Activated CD8-positive, alpha-beta memory T cell treated with anti-CD3 and anti-CD28 coated beads for 36 hours (primary cell): ENCODE measurements around the gene GSPT1. TPM values are rescaled to one million over a fixed set of nuclear protein-coding genes. Genes with fewer than 3 reads are reported as not detected.
"Not testable (repeated sequence)": the region's sequence is repeated elsewhere in the genome, so short reads cannot be mapped to it uniquely, and the experiment has no call there.

Experiments used
- CTCF ChIA-PET: fragments of 350-600 bp; sonication (Branson Sonifier 250); formaldehyde crosslinking; loops from one replicate; lab custom pipeline; 2021; ENCODE audit warnings: antibody characterized with exemption; lab: Charles Lee
- POLR2A ChIA-PET: fragments of 350-600 bp; sonication (Branson Sonifier 250); formaldehyde crosslinking; loops from one replicate; lab custom pipeline; 2021; ENCODE audit warnings: antibody characterized with exemption; lab: Charles Lee
- total RNA-seq, 2 experiments: library from RNA; stranded (reverse); gene quantifications; one replicate each; pipeline ENCODE4 v1.2.3, GENCODE V29; 2021

GSPT1 gene
- 100 to 1,000 TPM; 239 to 243 TPM for total RNA-seq

DNA sequence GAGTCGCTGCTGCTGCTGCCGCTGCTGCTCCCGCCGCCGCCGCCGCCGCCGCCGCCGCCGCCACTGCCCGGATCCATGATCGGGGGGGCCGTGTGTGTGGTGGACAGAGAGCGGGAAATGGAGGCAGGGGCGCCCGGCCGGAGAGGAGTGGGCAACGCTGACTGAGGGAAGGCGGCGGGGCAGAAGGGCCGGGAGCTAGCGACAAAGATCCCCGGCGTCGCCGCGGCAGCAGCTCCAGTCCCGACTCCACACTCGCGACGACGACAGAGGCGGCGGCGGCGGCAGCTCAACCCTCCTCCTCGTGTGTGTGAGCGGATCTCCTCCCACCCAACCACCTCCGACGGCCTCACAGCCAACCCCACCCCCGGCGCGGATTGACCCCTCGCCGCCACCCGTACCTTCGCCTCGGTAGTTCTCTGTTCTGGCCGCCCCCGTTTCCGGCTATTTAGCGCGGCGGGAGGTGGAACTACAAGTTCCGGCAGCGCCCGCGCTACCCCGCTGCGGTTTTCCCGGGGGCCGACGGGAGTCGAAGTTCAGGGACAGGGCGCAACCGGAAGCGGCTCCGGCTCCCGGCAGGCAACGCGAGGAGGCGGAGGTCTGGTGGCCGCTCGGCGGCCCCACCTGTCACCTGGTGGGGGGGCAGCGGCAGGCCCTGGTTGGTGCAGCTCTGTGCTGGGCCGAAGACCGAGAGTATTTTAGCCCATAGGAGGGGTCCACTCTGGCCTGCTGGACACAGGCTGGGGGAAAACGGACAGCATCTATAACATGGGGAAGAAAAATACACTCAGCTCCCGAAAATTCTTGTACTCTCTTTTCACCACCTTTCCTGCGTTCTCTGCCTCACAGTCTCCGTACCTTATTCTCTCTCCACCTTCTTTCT is at the start of gene GSPT1:
Gene GSPT1 (minus strand): TSS at position 313 of the 880 bp plus-strand sequence. CDS start 236 bp downstream, at position 77.
- CTCF ChIA-PET: interaction anchor here (1.2 kb wide), 1 partner anchor 152 kb away, joined by 6 read pairs; no protein-coding TSS in a partner anchor
- POLR2A ChIA-PET: interaction anchor here (1.0 to 2.5 kb wide), 3 partner anchors 61 to 173 kb away, joined by 3 to 10 read pairs (median 6); partner anchors contain the start of genes RSL1D1, SNX29 and TXNDC11

- ChIA-PET POLR2A (no interaction called here), CTCF (no interaction called here)
Measured at GRCh38 chr16:11964761-11965551, 49.2 kb upstream of the GSPT1 start, which contains the start of gene TNFRSF17. Gene TNFRSF17 (plus strand): TSS chr16:11965210. CDS start chr16:11965325, 115 bp downstream.

DNA sequence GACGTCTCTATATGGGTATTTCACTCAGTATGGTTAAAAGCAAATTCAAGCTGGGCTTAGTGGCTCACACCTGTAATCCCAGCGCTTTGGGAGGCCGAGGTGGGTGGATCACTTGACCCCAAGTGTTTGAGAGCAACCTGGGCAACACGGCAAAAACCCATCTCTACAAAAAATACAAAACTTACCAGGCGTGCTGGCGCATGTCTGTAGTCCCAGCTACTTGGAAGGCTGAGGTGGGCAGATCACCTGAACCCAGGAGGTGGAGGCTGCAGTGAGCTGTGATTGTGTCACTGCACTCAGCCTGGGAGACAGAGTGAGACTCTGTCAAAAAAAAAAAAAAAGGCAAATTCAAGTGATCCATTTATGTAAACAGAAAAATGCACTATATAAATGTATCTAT is 48.0 kb upstream of the GSPT1 start:
- CTCF ChIA-PET: no interaction called here
- POLR2A ChIA-PET: no interaction called here

GRCh38 chr16:11962978-11963377 is 47.2 kb upstream of the GSPT1 start:
- CTCF ChIA-PET, POLR2A ChIA-PET: not testable (repeated sequence)

DNA sequence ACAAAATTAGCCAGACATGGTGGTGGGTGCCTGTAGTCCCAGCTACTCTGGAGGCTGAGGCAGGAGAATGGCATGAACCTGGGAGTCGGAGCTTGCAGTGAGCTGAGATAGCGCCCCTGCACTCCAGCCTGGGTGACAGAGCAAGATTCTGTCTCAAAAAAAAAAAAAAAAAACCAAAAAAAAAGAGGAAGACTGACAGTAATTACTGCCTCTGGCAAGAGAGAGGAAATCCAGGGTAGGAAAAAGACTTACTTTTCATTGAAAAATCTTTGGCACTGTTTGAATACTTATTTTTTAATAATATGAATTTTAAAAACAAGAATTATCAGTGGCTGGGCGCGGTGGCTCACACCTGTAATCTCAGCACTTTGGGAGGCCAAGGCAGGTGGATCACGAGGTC is 46.7 kb upstream of the GSPT1 start:
- POLR2A ChIA-PET: not testable (repeated sequence)
- CTCF ChIA-PET: interaction anchor here (0.7 kb wide), 1 partner anchor 224 kb away, joined by 3 read pairs; no protein-coding TSS in a partner anchor

DNA sequence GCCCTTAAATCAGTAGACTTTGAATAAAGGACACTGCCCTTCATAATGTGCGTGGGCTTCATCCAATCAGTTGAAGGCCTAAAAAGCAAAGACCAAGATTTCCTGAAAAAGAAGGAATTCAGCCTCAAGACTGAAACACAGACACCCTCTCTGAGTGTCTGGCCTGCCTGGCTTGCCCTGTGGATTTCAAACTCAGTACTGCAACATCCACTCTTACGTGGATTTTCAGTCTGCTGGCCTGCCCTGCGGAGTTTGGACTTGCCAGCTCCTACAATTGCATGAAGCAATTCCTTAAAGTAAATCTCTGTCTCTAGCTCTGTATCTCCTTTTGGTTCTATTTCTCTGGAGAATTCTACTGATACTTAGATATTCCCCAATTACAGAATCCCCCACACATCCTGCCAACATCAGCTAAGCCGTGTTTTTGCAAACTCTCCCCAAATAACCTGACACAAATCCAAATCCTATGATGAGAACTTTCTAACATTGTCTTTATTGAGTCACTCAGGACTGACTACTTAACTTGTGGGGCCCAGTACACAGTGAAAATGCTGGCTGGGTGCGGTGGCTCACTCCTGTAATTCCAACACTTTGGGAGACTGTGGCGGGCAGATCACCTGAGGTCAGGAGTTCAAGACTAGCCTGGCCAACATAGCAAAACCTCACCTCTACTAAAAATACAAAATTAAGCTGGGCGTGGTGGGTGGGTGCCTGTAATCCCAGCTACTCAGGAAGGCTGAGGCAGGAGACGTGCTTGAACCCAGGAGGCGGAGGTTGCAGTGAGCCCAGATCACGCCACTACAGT is 42.0 kb upstream of the GSPT1 start:
- POLR2A ChIA-PET: no interaction called here
- CTCF ChIA-PET: no interaction called here

DNA sequence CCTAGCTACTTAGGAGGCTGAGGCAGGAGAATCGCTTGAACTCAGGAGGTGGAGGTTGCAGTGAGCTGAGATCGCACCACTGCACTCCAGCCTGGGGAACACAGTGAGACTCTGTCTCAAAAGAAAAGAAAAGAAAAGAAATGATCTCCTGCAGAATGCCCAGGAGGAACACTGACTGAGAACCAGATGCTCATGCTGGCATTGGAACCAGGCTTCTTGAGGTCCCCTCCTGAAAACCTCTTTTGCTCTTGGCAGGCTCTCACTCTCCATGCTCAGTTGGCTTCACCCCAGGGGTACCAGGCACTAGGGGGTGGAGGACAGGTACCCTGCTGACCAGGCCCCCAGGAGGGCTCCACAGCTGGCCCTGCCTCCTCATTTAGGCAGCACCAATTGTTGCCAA is 40.8 kb upstream of the GSPT1 start:
- POLR2A ChIA-PET: no interaction called here
- CTCF ChIA-PET: no interaction called here

DNA sequence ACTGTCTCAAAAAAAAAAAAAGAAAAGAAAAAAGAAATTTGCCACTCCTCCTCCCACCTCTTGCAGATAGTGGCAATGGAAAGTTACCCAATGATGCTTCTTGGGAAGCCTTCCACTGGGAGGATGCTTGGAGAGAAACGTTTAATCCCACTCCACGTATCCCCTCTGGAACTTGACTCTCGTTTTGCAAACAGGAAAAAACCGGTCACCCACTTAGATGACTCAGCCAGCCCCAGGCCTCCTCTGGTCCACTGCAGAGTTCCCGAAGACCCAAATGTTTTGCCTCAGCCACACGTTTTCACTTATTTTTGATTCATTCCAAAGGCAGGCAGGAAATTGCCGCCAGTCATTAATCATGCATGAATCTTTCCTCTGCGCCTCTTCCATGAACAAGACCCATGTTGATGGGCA is 40.0 kb upstream of the GSPT1 start:
- ChIA-PET CTCF (no interaction called here), POLR2A (no interaction called here)

GRCh38 chr16:11953576-11953975 is 37.8 kb upstream of the GSPT1 start:
- POLR2A ChIA-PET, CTCF ChIA-PET: not testable (repeated sequence)

DNA sequence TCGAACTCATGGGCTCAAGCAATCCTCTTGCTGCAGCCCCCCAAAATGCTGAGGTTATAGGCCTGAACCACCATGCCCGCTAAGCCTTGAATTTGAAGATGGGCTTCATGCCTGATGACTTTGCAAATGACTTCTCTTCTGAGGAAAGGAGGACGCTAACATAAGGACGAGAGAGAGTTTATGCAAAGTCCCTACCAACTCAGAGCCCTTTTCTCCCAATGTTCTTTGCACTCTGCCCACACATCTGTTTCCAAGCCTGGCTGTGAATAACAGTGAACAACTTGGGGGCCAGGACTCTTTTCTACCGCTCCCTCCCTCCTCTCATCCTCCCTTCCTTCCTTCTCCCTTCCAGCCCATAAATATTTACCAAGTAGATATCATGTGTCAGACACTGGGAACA is 34.6 kb upstream of the GSPT1 start:
- POLR2A ChIA-PET: no interaction called here
- CTCF ChIA-PET: no interaction called here

- POLR2A ChIA-PET: no interaction called here
- CTCF ChIA-PET: interaction anchor here (0.8 kb wide), 1 partner anchor 118 kb away, joined by 4 read pairs; no protein-coding TSS in a partner anchor
Measured at GRCh38 chr16:11949527-11949926, 33.8 kb upstream of the GSPT1 start.

- ChIA-PET CTCF (interaction anchor here (0.6 to 0.8 kb wide), 3 partner anchors 23 to 119 kb away, joined by 3 to 4 read pairs (median 3); no protein-coding TSS in a partner anchor), POLR2A (no interaction called here)
Measured at GRCh38 chr16:11948819-11949218, 33.1 kb upstream of the GSPT1 start.

DNA sequence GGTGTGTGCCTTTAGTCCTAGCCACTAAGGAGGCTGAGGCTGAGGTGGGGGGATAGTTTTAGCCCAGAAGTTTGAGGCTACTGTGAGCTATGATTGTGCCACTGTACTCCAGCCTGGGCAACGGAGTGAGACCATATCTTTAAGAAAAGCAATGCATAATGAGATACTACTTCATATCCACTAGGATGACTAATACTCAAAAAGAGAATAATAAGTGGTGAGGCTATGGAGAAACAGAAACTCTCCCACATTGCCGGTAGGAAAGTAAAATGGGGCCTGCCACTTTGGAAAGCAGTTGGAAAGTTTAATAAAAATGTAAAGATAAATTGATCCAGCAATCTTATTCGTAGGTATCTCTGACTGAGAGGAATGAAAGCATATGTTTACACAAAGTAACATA is 30.7 kb upstream of the GSPT1 start:
- ChIA-PET POLR2A (interaction anchor here (0.6 kb wide), 1 partner anchor 234 kb away, joined by 6 read pairs; no protein-coding TSS in a partner anchor), CTCF (no interaction called here)

GRCh38 chr16:11941945-11942344 is 26.2 kb upstream of the GSPT1 start, which contains the start of gene NPIPB2:
Gene NPIPB2 (minus strand): TSS chr16:11942045. CDS start chr16:11942045, 0 bp downstream.
- CTCF ChIA-PET, POLR2A ChIA-PET: not testable (repeated sequence)

GRCh38 chr16:11927350-11927749 is 11.6 kb upstream of the GSPT1 start:
- POLR2A ChIA-PET, CTCF ChIA-PET: not testable (repeated sequence)

- CTCF ChIA-PET, POLR2A ChIA-PET: not testable (repeated sequence)
Measured at GRCh38 chr16:11924046-11924445, 8.3 kb upstream of the GSPT1 start.

DNA sequence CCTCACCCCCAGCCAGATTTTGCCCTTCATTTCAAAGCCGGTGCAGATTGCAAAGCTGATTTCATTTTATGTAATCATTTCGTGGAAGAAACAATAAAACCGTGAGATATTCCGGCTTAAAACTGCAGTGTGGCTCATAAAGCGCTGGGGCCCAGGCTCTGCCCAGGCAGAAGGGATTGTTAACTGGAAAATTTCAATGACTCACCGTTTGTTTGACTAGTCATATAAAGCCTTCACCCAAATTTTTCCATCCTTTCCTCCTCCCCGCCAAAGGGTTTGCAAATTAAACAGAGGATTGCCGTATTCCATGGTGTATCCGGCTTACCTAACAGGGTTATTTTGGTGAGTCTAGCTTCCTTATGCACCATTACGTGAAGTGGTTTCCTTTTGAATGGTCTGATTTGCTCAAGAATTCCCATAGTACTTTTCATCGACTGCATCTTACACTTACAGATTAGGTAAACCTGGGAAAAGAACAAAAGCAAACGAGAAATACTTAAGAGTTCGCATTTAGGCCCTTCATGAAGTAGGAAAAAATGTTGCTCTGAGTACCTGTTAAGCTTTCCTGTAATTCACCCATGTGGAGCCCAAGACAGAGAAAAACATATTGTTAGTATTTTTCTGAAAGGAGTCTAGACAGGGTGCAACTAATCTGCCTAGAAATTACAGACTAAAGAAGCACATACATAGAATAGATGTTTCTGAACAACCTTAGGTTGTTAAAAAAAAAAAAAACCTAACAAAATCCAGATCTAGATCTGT is 949 bp upstream of the GSPT1 start:
- ChIA-PET CTCF (interaction anchor here (0.5 to 1.2 kb wide), 2 partner anchors 151 to 237 kb away, joined by 3 to 6 read pairs; no protein-coding TSS in a partner anchor), POLR2A (interaction anchor here (1.4 to 2.5 kb wide), 2 partner anchors 60 to 66 kb away, joined by 6 to 10 read pairs; partner anchors contain the start of genes RSL1D1 and SNX29)

GRCh38 chr16:11915114-11915643 is 577 bp downstream of the GSPT1 start:
- CTCF ChIA-PET: no interaction called here
- POLR2A ChIA-PET: interaction anchor here (1.0 to 2.5 kb wide), 3 partner anchors 62 to 173 kb away, joined by 3 to 10 read pairs (median 6); partner anchors contain the start of genes RSL1D1, SNX29 and TXNDC11
